HuH-7 (cell line): Measurements from ENCODE around the gene FBLIM1.

Experiments
- DNase-seq: peaks from one replicate; pipeline ENCODE4 v3.0.0; 2011; ENCODE audit warnings: low spot score

FBLIM1 gene

DNA sequence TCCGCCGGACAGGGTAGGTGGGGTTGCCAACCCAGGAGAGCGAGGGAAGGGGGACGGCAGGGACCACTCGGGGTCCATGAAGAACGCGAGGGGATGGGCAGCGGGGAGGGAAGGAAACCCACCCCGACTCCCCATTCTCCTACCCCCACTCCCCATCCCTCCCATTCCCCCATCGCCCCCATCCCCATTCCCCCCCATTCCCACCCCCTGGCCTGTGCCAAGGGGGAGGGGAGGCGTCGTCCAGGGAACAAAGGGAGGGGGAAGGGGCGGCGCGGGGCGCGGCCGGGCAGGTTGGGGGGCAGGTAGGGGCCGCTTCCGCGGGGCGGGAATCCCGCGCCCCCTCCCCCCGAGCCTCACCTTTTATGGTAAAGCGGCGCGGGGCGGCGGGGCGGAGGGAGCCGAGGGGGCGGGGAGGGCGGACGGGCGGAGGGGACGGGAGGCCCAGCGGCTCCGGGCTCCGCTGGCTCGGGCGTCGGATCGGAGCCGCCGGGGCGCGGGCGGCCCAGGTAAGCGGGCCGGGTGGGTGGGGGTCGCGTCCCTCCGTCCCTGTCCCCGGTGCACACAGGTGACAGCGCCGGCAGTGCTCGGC lies at the start of gene FBLIM1:
FBLIM1 (plus strand) TSS at position 453 of the 589 bp plus-strand sequence. CDS start 6,189 bp downstream, outside the sequence.
- no peak for DNase-seq

- no peak for DNase-seq
Measured at GRCh38 chr1:15709226-15709625, 49.4 kb upstream of the FBLIM1 start.

DNA sequence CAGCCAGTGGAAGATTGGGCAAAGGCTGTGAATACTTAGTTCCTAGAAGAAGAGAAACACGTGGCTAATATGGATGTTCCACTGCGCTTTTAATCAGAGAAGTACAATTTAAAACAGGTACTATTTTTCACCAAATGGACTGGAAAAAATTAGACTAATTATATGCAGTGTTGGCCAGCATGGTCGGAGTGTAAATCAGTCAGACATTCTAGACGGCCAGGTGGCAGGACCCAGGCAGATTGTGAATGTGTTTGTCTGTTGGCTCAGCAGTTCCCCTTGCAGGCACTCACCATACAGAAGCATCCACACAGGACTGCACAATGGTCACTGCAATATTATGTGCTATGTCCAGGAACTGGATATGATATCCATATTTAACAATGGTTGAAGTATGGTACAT lies 46.4 kb upstream of the FBLIM1 start:
- no peak for DNase-seq

- DNase-seq, result no peak
Measured at GRCh38 chr1:15714406-15715136, 44.0 kb upstream of the FBLIM1 start.

GRCh38 chr1:15717418-15718125 lies 41.0 kb upstream of the FBLIM1 start:
- no peak for DNase-seq

DNA sequence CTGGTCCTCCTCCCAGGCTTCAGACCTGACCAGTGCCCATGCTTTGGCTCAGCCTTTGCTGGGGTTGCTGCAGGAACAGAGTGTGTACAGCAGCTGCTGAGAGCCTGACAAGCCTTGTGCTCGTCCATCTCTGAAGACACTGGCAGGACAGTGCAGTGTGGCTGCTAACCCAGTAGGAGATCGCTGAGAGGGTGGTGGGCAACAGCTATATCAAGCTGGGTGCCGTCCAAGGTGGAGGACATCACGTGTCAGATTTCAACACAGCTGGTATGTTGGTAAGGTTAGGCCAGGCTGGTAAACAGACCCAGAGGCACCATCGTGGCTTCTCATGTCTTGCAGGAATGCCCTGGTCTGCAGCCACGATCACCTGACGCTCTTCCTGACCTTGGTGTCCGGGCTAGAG lies 40.4 kb upstream of the FBLIM1 start:
- DNase-seq, result no peak

- DNase-seq, result no peak
Measured at GRCh38 chr1:15719381-15720120, 39.0 kb upstream of the FBLIM1 start.

- no peak for DNase-seq
Measured at GRCh38 chr1:15720861-15721260, 37.7 kb upstream of the FBLIM1 start.

DNA sequence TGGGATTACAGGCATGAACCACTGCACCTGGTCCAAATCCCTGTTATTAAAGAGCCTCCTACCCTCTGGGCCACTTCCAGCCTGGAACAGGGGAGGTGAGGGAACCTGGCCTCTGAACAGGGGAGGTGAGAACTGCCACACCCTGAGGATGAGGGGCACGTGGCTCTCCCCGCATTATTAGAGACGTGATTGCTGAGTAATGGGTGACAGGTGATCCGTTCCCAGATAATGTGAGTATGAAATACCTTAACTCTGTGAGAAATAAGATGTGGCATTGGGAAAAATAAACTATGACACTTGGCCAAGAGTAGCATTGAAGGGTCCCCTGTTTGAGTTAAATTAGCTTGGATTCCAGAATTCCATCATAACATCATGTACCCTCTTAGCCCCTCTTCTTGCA lies 36.2 kb upstream of the FBLIM1 start:
- DNase-seq, result no peak

DNA sequence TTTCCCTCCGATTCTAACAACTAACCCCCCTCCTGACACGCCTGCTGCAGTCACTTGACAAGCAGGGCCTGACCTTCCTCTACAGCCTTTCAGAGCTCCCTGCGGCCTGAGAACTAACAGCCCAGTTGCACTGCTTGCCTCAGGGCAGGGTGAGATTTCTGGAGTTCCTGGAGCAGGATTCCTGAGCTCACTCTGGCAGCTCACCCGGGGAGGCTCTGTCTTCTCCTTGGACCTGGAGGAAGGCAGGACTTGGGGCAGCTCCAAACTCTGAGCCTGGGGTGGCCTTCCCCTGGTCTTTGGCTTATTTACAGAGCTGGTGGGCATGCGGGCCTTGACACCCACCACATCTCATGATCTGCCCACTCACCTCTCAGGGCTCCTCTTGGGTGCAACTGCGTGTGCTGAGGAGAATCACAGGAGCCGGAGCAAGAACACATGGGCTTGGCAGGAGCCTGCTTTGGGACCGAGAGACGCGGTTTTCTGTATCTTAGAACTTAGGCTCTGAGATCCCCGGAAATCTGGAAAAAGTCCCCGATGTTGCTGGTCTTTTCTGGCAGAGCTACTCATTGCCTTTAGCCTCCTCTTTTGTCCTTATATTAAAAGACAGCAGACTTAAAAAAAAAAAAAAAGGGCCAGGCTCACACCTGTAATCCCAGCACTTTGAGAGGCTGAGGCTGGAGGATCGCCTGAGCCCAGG lies 35.6 kb upstream of the FBLIM1 start:
- no peak for DNase-seq

DNA sequence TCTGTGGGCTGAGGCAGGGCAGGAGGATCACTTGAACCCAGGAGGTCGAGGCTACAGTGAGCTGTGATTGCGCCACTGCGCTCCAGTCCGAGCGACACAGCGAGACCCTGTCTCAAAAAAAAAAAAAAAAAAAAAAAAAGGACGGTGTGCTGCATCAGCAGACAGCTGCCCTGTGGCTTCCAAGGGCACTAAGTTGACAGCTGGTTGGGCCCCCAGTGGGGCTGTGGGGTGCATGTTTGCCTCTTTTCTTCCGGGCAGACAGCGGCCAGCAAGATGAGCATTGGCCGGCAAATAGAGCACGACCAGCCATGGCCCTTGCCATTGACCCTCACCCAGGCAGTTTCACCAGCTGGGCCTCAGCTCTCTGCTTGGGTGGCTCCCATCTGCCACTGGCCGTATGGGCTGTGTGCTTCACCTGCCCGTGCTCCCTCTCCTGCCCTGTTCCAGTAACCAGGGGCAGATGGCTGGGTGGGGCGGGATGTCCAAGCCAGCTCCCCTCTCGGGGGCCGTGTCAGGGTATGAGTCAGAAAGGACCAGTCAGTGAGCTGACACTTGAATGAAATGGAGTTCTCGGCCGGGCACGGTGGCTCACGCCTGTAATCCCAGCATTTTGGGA lies 34.9 kb upstream of the FBLIM1 start:
- DNase-seq, result no peak

GRCh38 chr1:15724949-15725880 lies 33.4 kb upstream of the FBLIM1 start:
- DNase-seq, result no peak

DNA sequence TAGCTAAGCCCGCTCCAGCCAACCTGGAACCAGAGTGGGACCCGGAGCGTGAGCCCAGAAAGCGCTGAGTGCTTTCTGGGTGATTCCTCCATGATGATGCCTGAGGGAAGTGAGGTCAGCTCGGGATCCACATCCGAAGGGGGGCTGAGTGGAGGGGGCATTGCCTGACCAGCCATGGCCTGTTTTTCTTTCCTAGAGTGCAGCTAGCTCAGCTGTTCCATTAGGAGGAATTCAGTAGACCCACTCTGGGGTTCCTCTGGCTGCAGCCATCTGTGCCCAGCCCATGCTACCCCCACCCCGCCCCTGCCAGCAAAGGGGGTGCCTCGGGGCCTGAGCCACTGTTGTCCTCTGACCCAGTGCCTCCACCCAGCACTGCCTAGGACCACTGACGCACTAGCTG lies 32.1 kb upstream of the FBLIM1 start:
- DNase-seq, result no peak

GRCh38 chr1:15727021-15727420 lies 31.6 kb upstream of the FBLIM1 start:
- no peak for DNase-seq

- DNase-seq, result no peak
Measured at GRCh38 chr1:15727424-15727823, 31.2 kb upstream of the FBLIM1 start.

GRCh38 chr1:15727866-15728534 lies 30.6 kb upstream of the FBLIM1 start:
- DNase-seq, result no peak

DNA sequence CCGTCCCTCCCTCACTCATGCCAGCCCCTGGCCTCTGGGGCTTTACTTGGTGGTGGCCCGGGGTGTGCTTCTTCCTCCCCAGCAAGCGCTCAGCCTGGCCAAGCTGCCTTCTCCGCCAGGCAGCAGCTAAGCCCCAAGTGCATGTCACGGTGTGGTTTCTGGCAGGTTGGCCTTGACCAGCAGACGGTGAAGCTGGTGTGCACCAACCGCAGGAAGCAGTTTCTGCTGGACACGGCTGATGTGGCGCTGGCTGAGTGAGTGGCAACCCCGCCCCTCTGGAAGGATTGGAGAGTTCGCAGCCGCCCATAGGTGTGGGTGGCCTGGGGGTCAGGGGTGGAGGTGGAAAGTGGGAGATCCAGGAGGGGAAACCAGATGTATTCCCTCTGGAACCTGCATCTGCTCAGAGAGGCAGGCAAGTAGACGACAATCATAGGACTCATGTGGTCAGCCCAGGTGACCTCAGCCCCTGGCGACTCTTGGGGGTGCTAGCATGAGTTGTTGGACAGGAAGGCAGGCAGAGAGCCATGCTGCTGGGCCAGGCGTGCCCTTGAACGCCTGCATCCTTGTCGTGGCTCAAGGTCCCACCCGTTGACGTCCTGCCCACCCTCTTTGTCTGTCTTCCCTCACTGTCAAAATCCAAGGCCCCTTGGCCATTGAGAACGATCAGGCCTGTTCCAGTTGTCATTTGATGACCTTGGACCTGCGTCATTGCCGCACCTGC lies 29.5 kb upstream of the FBLIM1 start:
- no peak for DNase-seq

DNA sequence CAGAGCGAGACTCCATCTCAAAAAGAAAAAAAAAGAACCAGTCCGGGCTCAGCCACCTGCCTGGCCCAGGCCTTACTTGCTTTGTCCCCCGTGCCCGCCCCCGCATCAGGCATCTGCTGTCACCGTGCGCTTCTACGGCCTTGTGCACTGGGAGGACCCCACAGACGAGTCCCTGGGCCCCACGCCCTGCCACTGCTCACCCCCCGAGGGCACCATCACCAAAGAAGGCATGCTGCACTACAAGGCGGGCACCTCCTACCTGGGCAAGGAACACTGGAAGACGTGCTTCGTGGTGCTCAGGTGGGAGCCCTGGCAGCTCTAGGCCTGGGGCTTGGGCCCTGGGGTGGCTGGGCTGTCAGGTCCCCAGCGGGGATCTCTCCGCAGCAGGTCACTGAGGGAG lies 28.2 kb upstream of the FBLIM1 start:
- no peak for DNase-seq

DNA sequence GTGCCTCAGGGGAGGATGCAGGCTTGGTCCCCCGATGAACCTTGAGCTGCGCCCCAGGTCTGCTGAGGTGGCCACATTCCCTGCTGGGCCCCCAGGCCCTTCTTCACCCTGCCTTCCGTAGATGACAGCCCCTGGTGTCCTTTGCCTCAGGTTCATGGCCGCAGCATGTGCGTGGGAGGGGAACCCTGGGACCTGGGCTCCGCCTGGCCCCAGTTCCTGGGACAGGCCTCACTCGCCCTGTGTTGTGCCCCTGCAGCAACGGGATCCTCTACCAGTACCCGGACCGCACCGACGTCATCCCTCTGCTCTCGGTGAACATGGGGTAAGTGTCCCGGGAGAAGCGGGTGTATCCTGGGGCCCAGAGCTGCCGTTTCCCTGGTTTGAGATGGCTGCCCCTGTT lies 27.7 kb upstream of the FBLIM1 start:
- no peak for DNase-seq
